MCF 10A (cell line): ENCODE measurements around the gene GLT6D1. TPM values are rescaled to one million over a fixed set of nuclear protein-coding genes. Genes with fewer than 3 reads are reported as not detected.

Source experiments
- BruUV-seq: library from RNA; stranded (reverse); fragments of 400-500 nt; replicated peaks from 2 replicates; lab custom pipeline; 2021; lab: Mats Ljungman, UMichigan
- CTCF ChIA-PET: fragments of 300-600 bp; sonication (Branson Sonifier 250); formaldehyde crosslinking; extraction: SDS; loops from one replicate; lab custom pipeline; 2021; ENCODE audit warnings: antibody characterized with exemption, inconsistent platforms; lab: Yijun Ruan, JAX
- POLR2A ChIA-PET: fragments of 300-600, 350-650 bp; sonication (Branson Sonifier 250); formaldehyde crosslinking; extraction: SDS; loops from one replicate; lab custom pipeline; 2020; ENCODE audit warnings: antibody characterized with exemption, inconsistent platforms; lab: Yijun Ruan, JAX
- DNase-seq: peaks from one replicate; pipeline ENCODE4 v3.0.0-alpha.2; 2018; ENCODE audit not compliant: unreplicated experiment
- H3K27ac Mint-ChIP-seq: one replicate; pipeline ENCODE4 v1.8.0; 2022; ENCODE audit warnings: mild to moderate bottlenecking, low read depth, mixed read lengths; ENCODE audit not compliant: unreplicated experiment
- H3K27me3 Mint-ChIP-seq: one replicate; pipeline ENCODE4 v1.8.0; 2022; ENCODE audit warnings: mixed read lengths; ENCODE audit not compliant: insufficient read depth, unreplicated experiment
- H3K36me3 Mint-ChIP-seq: one replicate; pipeline ENCODE4 v1.8.0; 2022; ENCODE audit warnings: mild to moderate bottlenecking, moderate library complexity, mixed read lengths; ENCODE audit not compliant: insufficient read depth, unreplicated experiment
- H3K4me1 Mint-ChIP-seq: one replicate; pipeline ENCODE4 v1.8.0; 2022; ENCODE audit warnings: mixed read lengths; ENCODE audit not compliant: insufficient read depth, unreplicated experiment
- H3K4me3 Mint-ChIP-seq: one replicate; pipeline ENCODE4 v1.8.0; 2022; ENCODE audit warnings: mild to moderate bottlenecking, moderate library complexity, mixed read lengths; ENCODE audit not compliant: unreplicated experiment
- H3K9me3 Mint-ChIP-seq: one replicate; pipeline ENCODE4 v1.8.0; 2022; ENCODE audit warnings: mixed read lengths; ENCODE audit not compliant: unreplicated experiment
- CTCF ChIP-seq: fragments of 200-600 bp; IDR thresholded peaks from one replicate; pipeline ENCODE4 v1.8.0; 2022; ENCODE audit warnings: antibody characterized with exemption, mild to moderate bottlenecking; ENCODE audit not compliant: unreplicated experiment
- intact Hi-C: fragments of 100-400 bp; cut with micrococcal nuclease; formaldehyde crosslinking; loops from 2 replicates; pipeline ENCODE4 v1.14.1; 2022
- total RNA-seq: library from RNA; stranded (reverse); gene quantifications from 2 replicates; pipeline ENCODE4 v1.2.3, GENCODE V29; 2022

GLT6D1 gene
- total RNA-seq, 1 experiment from 2014 or later = not detected

- intact Hi-C loops = loop anchor here (5.0 to 10.0 kb wide), 4 partner anchors 104 to 682 kb away; partner anchors contain the start of genes KCNT1 and UBAC1
- H3K9me3 Mint-ChIP-seq = no peaks in the 10 kb centered on the region
- no TSS peak for BruUV-seq
- H3K4me3 Mint-ChIP-seq = no peak overlapping the region
- H3K4me1 Mint-ChIP-seq = no peaks in the 10 kb centered on the region
- no peaks in the 10 kb centered on the region for H3K36me3 Mint-ChIP-seq
- DNase-seq = no peak
- ChIA-PET CTCF (interaction anchor here (0.8 to 1.2 kb wide), 3 partner anchors 10 to 522 kb away, joined by 3 read pairs; no protein-coding TSS in a partner anchor), POLR2A (no interaction called here)
- no peak overlapping the region for H3K27ac Mint-ChIP-seq
- peaks cover 65% of the 10 kb centered on the region for H3K27me3 Mint-ChIP-seq
- no peak for TF ChIP-seq CTCF
Measured at GRCh38 chr9:135600296-135600817, 39.0 kb downstream of the GLT6D1 start.

- H3K27me3 Mint-ChIP-seq = peaks cover 88% of the 10 kb centered on the region
- H3K36me3 Mint-ChIP-seq = no peaks in the 10 kb centered on the region
- no peak for DNase-seq
- no peaks in the 10 kb centered on the region for H3K4me1 Mint-ChIP-seq
- no peak overlapping the region for H3K4me3 Mint-ChIP-seq
- no peaks in the 10 kb centered on the region for H3K9me3 Mint-ChIP-seq
- CTCF ChIA-PET = interaction anchor here (0.6 to 1.4 kb wide), 3 partner anchors 7 to 545 kb away, joined by 3 to 4 read pairs (median 3); no protein-coding TSS in a partner anchor
- no TSS peak for BruUV-seq
- no peak for TF ChIP-seq CTCF
- H3K27ac Mint-ChIP-seq = no peak overlapping the region
- POLR2A ChIA-PET = interaction anchor here (0.6 to 1.0 kb wide), 2 partner anchors 215 to 330 kb away, joined by 3 to 4 read pairs; no protein-coding TSS in a partner anchor
- intact Hi-C loops = no loop called here
Measured at GRCh38 chr9:135596211-135596610, 43.1 kb downstream of the GLT6D1 start.

DNA sequence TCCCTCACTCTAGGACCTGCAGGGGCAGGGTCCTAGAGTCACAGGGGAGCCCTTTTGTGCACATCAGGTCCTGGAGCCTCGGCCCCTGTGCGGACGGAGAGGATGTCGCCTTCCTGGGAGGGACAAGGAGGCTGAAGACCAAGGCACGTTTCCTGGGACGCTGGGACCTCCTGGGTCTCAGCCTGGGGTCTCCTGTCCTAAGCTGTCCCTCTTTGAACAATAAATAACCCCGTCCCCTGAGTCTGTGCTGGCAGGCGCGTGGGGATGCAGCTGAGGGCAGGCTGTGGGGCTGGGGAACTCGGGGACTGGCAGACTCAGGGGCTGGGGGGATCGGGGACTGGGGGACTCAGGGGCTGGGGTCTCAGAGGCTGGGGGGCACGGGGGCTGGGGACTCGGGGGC, 46.7 kb downstream of the GLT6D1 start:
- H3K9me3 Mint-ChIP-seq = no peaks in the 10 kb centered on the region
- no peaks in the 10 kb centered on the region for H3K4me1 Mint-ChIP-seq
- ChIA-PET POLR2A (no interaction called here), CTCF (interaction anchor here (1.3 kb wide), 1 partner anchor 11 kb away, joined by 5 read pairs; no protein-coding TSS in a partner anchor)
- no peak overlapping the region for H3K4me3 Mint-ChIP-seq
- TF ChIP-seq CTCF = no peak
- no peaks in the 10 kb centered on the region for H3K36me3 Mint-ChIP-seq
- H3K27me3 Mint-ChIP-seq = peaks cover 69% of the 10 kb centered on the region
- H3K27ac Mint-ChIP-seq = no peak overlapping the region
- no peak for DNase-seq
- BruUV-seq = no TSS peak
- intact Hi-C loops = no loop called here

DNA sequence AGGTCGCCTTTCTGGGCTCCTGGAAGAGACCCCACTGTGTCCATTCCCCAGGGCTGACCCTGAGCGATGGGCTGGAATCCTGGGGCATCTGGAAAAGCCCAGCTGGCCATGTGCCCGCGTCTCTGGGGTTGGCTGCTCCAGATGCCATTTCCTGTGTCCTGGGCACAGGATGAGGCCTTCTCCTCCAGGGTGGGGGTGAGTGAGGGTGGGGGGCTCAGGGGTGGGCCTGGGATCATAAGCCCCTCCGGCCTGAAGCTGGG, 47.1 kb downstream of the GLT6D1 start:
- Mint-ChIP-seq H3K27me3 (peaks cover 65% of the 10 kb centered on the region), H3K4me3 (no peak overlapping the region), H3K36me3 (no peaks in the 10 kb centered on the region), H3K27ac (no peak overlapping the region), H3K9me3 (no peaks in the 10 kb centered on the region), H3K4me1 (no peaks in the 10 kb centered on the region)
- DNase-seq = no peak
- intact Hi-C loops = no loop called here
- ChIA-PET POLR2A (no interaction called here), CTCF (no interaction called here)
- no TSS peak for BruUV-seq
- TF ChIP-seq CTCF = no peak
